BJ (cell line): ENCODE results near the gene PYGM. TPM values are rescaled to one million over a fixed set of nuclear protein-coding genes. Genes with fewer than 3 reads are reported as not detected.

Experiments used
- CTCF ChIA-PET: fragments of 350-600 bp; formaldehyde crosslinking; extraction: SDS; loops from one replicate; lab custom pipeline; 2021; ENCODE audit warnings: antibody characterized with exemption, inconsistent platforms; lab: Yijun Ruan, JAX
- POLR2A ChIA-PET: fragments of 300-600 bp; sonication (Branson Sonifier 250); formaldehyde crosslinking; extraction: SDS; loops from one replicate; lab custom pipeline; 2021; ENCODE audit warnings: antibody characterized with exemption; lab: Charles Lee
- DNase-seq: peaks from one replicate; pipeline ENCODE4 v3.0.0-alpha.2; 2011; ENCODE audit warnings: low read depth
- H3K27me3 ChIP-seq: 2 replicates; pipeline ENCODE4 v1.6.0; 2011; ENCODE audit warnings: low read length; ENCODE audit not compliant: control insufficient read depth, insufficient read depth
- H3K36me3 ChIP-seq: 2 replicates; pipeline ENCODE4 v1.5.1; 2011; ENCODE audit warnings: low read length; ENCODE audit not compliant: control insufficient read depth, insufficient read depth
- H3K4me3 ChIP-seq: 2 replicates; pipeline ENCODE4 v1.5.1; 2011; ENCODE audit warnings: low read depth, mild to moderate bottlenecking, control low read depth, low read length
- polyA plus RNA-seq: library from polyadenylated mRNA; depleted of rRNA; stranded (reverse); fragments of >200 nt; gene quantifications from 2 replicates; pipeline ENCODE4 v1.2.3, GENCODE V29; 2011
- TF ChIP-seq, protein P1 (sequence below): IDR thresholded peaks from 2 replicates; pipeline ENCODE4 v1.5.1; 2011; ENCODE audit warnings: low read depth, mild to moderate bottlenecking, control low read depth, inconsistent platforms, low read length, moderate library complexity; ENCODE audit not compliant: insufficient read depth

Gene PYGM
- polyA plus RNA-seq, 1 experiment = 0.10 TPM

DNA sequence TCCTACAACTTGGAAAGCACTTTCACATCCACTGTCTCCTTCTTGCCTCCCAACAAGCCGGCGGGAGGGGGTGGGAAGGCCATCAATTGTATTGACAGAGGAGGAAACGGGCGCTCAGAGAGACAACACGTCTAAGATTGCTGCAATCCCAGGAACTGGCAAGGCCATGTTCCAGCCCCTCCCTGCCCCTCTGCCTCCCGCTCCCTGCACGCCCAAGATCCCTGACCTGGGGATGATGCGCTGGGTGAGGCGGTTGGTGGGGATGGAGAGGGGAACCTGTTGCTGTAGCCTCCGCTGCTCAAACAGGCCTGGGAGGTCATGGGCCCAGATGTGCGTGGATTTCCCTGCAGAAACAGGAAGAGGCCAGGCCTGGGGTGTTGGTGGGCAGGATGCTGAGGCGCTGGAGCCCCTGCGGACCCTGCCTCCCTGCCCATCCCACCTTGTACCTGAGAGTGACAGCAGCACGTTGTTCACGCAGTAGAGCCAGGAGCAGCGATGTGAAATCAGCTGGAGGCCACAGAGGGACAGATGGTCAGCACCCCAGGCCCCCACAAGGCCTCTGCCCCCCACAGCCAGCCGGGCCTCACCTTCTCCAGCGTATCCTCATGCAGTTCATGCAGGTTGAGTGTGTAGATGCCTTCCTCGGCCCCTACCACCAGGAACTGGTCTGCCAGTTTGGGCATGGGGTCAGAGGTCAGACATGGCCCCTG is 36.4 kb upstream of the PYGM start:
- H3K27me3 ChIP-seq = no peaks in the 10 kb centered on the region
- H3K36me3 ChIP-seq = peaks cover 11% of the 10 kb centered on the region
- ChIA-PET POLR2A (no interaction called here), CTCF (no interaction called here)
- TF ChIP-seq, protein P1, sequence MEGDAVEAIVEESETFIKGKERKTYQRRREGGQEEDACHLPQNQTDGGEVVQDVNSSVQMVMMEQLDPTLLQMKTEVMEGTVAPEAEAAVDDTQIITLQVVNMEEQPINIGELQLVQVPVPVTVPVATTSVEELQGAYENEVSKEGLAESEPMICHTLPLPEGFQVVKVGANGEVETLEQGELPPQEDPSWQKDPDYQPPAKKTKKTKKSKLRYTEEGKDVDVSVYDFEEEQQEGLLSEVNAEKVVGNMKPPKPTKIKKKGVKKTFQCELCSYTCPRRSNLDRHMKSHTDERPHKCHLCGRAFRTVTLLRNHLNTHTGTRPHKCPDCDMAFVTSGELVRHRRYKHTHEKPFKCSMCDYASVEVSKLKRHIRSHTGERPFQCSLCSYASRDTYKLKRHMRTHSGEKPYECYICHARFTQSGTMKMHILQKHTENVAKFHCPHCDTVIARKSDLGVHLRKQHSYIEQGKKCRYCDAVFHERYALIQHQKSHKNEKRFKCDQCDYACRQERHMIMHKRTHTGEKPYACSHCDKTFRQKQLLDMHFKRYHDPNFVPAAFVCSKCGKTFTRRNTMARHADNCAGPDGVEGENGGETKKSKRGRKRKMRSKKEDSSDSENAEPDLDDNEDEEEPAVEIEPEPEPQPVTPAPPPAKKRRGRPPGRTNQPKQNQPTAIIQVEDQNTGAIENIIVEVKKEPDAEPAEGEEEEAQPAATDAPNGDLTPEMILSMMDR = no peak
- no peak for DNase-seq
- no peak overlapping the region for H3K4me3 ChIP-seq

DNA sequence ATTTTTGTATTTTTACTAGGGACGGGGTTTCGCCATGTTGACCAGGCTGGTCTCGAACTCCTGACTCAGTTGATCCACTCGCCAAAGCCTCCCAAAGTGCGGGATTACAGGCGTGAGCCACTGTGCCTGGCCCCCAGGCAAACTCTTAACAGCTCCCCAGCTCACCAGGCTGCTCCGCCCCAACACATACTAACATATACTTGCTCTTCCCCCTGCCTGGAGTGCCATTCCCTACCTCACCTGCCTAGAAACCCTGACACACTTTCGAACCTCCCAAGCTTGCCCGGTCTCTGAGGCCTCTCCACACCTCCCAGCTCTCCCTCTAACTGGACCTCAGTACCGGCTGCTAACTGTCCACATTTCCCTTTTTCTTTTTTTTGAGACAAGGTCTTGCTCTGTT is 34.8 kb upstream of the PYGM start:
- peaks cover 18% of the 10 kb centered on the region for H3K36me3 ChIP-seq
- CTCF ChIA-PET = interaction anchor here (0.7 kb wide), 1 partner anchor 9 kb away, joined by 3 read pairs; no protein-coding TSS in a partner anchor
- TF ChIP-seq, protein P1 = no peak
- no peaks in the 10 kb centered on the region for H3K27me3 ChIP-seq
- POLR2A ChIA-PET = no interaction called here
- no peak overlapping the region for H3K4me3 ChIP-seq
- no peak for DNase-seq

DNA sequence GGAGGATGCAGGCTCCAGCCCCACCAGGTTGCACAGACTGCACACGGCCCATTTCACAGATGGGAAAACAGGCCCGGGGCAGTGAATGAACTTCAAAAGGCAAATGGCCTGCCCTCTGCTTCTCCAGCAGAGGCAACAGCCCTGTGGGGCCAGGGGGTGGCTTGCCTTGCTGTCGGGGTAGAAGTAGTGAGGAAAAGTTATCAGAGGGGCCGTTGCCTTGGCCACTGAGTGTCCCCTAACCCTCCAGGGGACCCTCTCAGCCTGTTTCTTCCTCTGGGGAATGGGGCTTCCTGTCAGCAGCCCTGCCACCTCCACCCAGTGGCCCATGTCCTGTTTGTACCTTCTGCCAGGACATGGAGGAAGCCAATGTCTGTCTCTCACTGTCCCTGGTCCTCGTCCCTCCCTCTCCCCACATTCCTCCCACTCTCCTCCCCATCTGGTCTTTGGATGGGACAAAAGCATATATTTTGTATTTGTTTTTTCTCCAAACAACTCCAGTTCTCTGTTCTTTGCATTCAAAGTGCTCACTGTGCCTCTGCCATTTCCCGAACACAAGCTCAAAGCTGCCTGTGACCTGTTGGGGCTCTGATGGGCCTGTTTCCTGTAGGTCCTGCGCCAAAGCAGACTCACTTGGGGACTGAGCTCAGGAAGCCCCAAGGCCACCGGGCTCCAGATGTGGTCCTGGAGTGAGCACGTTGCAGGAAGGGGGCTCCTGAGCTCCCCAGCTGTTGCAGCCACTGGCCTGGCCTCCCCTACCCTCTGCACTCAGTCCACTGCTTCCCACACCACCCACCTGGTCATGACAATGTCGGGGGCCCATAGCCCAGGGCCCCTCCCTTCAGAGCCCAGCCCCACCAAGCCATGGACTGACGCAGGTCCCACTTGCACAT is 33.7 kb upstream of the PYGM start:
- no peak overlapping the region for H3K4me3 ChIP-seq
- H3K36me3 ChIP-seq = peaks cover 14% of the 10 kb centered on the region
- DNase-seq = no peak
- H3K27me3 ChIP-seq = no peaks in the 10 kb centered on the region
- POLR2A ChIA-PET = no interaction called here
- CTCF ChIA-PET = interaction anchor here (0.7 kb wide), 1 partner anchor 8 kb away, joined by 3 read pairs; no protein-coding TSS in a partner anchor
- TF ChIP-seq, protein P1 = no peak

- peaks cover 18% of the 10 kb centered on the region for H3K36me3 ChIP-seq
- TF ChIP-seq, protein P1 = no peak
- no peak overlapping the region for H3K4me3 ChIP-seq
- POLR2A ChIA-PET = no interaction called here
- CTCF ChIA-PET = interaction anchor here (1.1 kb wide), 1 partner anchor 104 kb away, joined by 3 read pairs; no protein-coding TSS in a partner anchor
- no peak for DNase-seq
- no peaks in the 10 kb centered on the region for H3K27me3 ChIP-seq
These were observed 32.7 kb upstream of the PYGM start for GRCh38 chr11:64792482-64792881.

GRCh38 chr11:64791781-64792291 is 32.1 kb upstream of the PYGM start:
- POLR2A ChIA-PET = no interaction called here
- CTCF ChIA-PET = interaction anchor here (1.1 kb wide), 1 partner anchor 103 kb away, joined by 3 read pairs; no protein-coding TSS in a partner anchor

More at GRCh38 chr11:64791781-64792291, 32.1 kb upstream of the PYGM start:
- TF ChIP-seq, protein P1 = no peak
- H3K4me3 ChIP-seq = no peak overlapping the region
- DNase-seq = no peak
- H3K36me3 ChIP-seq = peaks cover 16% of the 10 kb centered on the region
- no peaks in the 10 kb centered on the region for H3K27me3 ChIP-seq
